HL-60 (cell line): ENCODE results near the gene RSRC1.

Experiments
- CTCF ChIP-seq: IDR thresholded peaks from one replicate; pipeline ENCODE4 v1.5.1; 2011; ENCODE audit warnings: low read length, control low read depth, inconsistent platforms; ENCODE audit not compliant: insufficient read depth
- SPI1 ChIP-seq: IDR thresholded peaks from 2 replicates; pipeline ENCODE4 v1.6.1; 2012; ENCODE audit warnings: low read depth, mild to moderate bottlenecking, borderline replicate concordance

GRCh38 chr3:158505117-158505516 is 395.2 kb downstream of the RSRC1 start:
- TF ChIP-seq CTCF (no peak), SPI1 (no peak)
